H1 (cell line): Measurements from ENCODE around the gene DLEC1. TPM values are rescaled to one million over a fixed set of nuclear protein-coding genes. Genes with fewer than 3 reads are reported as not detected.

Experiments
- CTCF ChIA-PET: fragments of 300-600 bp; sonication (Branson Sonifier 250); formaldehyde crosslinking; loops from one replicate; lab custom pipeline; 2021; ENCODE audit not compliant: partially characterized antibody; lab: Charles Lee
- POLR2A ChIA-PET: fragments of 300-600 bp; sonication (Branson Sonifier 250); formaldehyde crosslinking; loops from one replicate; lab custom pipeline; 2021; ENCODE audit warnings: inconsistent platforms; ENCODE audit not compliant: partially characterized antibody; lab: Charles Lee
- DNase-seq, 2 experiments: peaks; one replicate each; pipeline versions ENCODE4 v3.0.0 to v3.0.0-alpha.2; 2010 to 2022; ENCODE audit warnings: low spot score in 2 of 2, low read depth in 1 of 2, mixed read lengths in 1 of 2
- FAIRE-seq: peaks from 2 replicates; lab custom pipeline; 2011; peaks lifted over from hg19 to GRCh38; lab: Jason Lieb, UNC
- H2AFZ ChIP-seq: 2 replicates; pipeline ENCODE4 v1.8.1; 2012; ENCODE audit warnings: low read length, inconsistent platforms
- H2AK5ac ChIP-seq: 2 replicates; pipeline ENCODE4 v1.6.1; 2013; ENCODE audit warnings: low read depth, low read length
- H2BK120ac ChIP-seq: replicated peaks from 2 replicates; pipeline ENCODE3; 2013; ENCODE audit warnings: low read depth, low read length, inconsistent platforms
- H2BK12ac ChIP-seq: 2 replicates; pipeline ENCODE4 v1.6.1; 2013; ENCODE audit warnings: low read depth, low read length
- H2BK15ac ChIP-seq: 2 replicates; pipeline ENCODE4 v1.6.1; 2013; ENCODE audit warnings: low read length
- H2BK20ac ChIP-seq: 2 replicates; pipeline ENCODE4 v1.6.1; 2013; ENCODE audit warnings: low read length
- H2BK5ac ChIP-seq: 2 replicates; pipeline ENCODE4 v1.6.1; 2013; ENCODE audit warnings: low read depth, low read length
- H3K14ac ChIP-seq: 2 replicates; pipeline ENCODE4 v1.6.1; 2013; ENCODE audit warnings: inconsistent platforms; ENCODE audit not compliant: insufficient read length
- H3K18ac ChIP-seq: 2 replicates; pipeline ENCODE4 v1.6.1; 2013; ENCODE audit warnings: low read length; ENCODE audit errors: extremely low read depth
- H3K23ac ChIP-seq: 2 replicates; pipeline ENCODE4 v1.6.1; 2013; ENCODE audit warnings: inconsistent platforms; ENCODE audit not compliant: insufficient read length
- H3K23me2 ChIP-seq: 2 replicates; pipeline ENCODE4 v1.6.1; 2013; ENCODE audit warnings: low read depth, low read length
- H3K27ac ChIP-seq: 2 replicates; pipeline ENCODE4 v1.6.1; 2011; ENCODE audit warnings: low read depth, low read length, inconsistent platforms
- H3K27me3 ChIP-seq, 4 experiments: replicated peaks in 1 of 4; 1 replicate in 1 of 4; 2 replicates in 3 of 4; pipeline versions ENCODE4 v1.6.1 to v1.8.1; 2011 to 2013; ENCODE audit warnings: low read length in 3 of 4, mild to moderate bottlenecking in 3 of 4, inconsistent platforms in 2 of 4, mixed read lengths in 2 of 4, moderate library complexity in 1 of 4; ENCODE audit not compliant: control insufficient read depth in 3 of 4, insufficient read depth in 3 of 4; ENCODE audit errors: extremely low read depth in 1 of 4
- H3K36me3 ChIP-seq, 4 experiments: 2 replicates each; pipeline versions ENCODE4 v1.6.1 to v1.8.1; 2011 to 2013; ENCODE audit warnings: mild to moderate bottlenecking in 4 of 4, low read length in 3 of 4, moderate library complexity in 2 of 4, control low read depth in 1 of 4, inconsistent platforms in 1 of 4; ENCODE audit not compliant: insufficient read depth in 4 of 4, control insufficient read depth in 2 of 4
- H3K4ac ChIP-seq: replicated peaks from 2 replicates; pipeline ENCODE3; 2013; ENCODE audit warnings: low read length, low read depth, mixed read lengths, inconsistent platforms; ENCODE audit not compliant: insufficient read length
- H3K4me1 ChIP-seq, 4 experiments: replicated peaks in 1 of 4; 1 replicate in 1 of 4; 2 replicates in 3 of 4; pipeline versions ENCODE4 v1.6.1 to v1.8.1; 2011 to 2013; ENCODE audit warnings: low read length in 3 of 4, inconsistent platforms in 2 of 4, mixed read lengths in 1 of 4; ENCODE audit not compliant: insufficient read depth in 4 of 4, control insufficient read depth in 3 of 4
- H3K4me2 ChIP-seq, 2 experiments: 2 replicates each; pipeline versions ENCODE4 v1.6.1 to v1.8.1; 2011 to 2013; ENCODE audit warnings: low read depth in 2 of 2, low read length in 2 of 2, control low read depth in 1 of 2, inconsistent platforms in 1 of 2, mild to moderate bottlenecking in 1 of 2; ENCODE audit not compliant: insufficient read depth in 1 of 2
- H3K4me3 ChIP-seq, 4 experiments: fragments of 200-600, 300-600 bp in 1 of 4; sonication (generic), shearing (Covaris generic), sonication (Bioruptor Twin) in 1 of 4; 2 replicates each; pipeline versions ENCODE4 v1.5.1 to v1.8.1; 2011 to 2016; ENCODE audit warnings: low read length in 4 of 4, low read depth in 3 of 4, control low read depth in 2 of 4, inconsistent platforms in 2 of 4, mild to moderate bottlenecking in 2 of 4, mixed read lengths in 1 of 4, moderate library complexity in 1 of 4; ENCODE audit not compliant: insufficient read depth in 2 of 4; ENCODE audit errors: extremely low read depth in 1 of 4
- H3K56ac ChIP-seq: replicated peaks from 2 replicates; pipeline ENCODE3; 2013; ENCODE audit warnings: low read depth, mild to moderate bottlenecking, mixed read lengths, low read length, inconsistent platforms; ENCODE audit not compliant: insufficient read length
- H3K79me1 ChIP-seq: 2 replicates; pipeline ENCODE4 v1.6.1; 2013; ENCODE audit warnings: low read depth, low read length, control low read depth
- H3K79me2 ChIP-seq, 2 experiments: 2 replicates each; pipeline versions ENCODE4 v1.6.1 to v1.8.1; 2012 to 2013; ENCODE audit warnings: low read length in 2 of 2, mild to moderate bottlenecking in 2 of 2, inconsistent platforms in 1 of 2; ENCODE audit not compliant: insufficient read depth in 2 of 2, control insufficient read depth in 1 of 2
- H3K9ac ChIP-seq, 4 experiments: replicated peaks in 1 of 4; 1 replicate in 1 of 4; 2 replicates in 3 of 4; pipeline versions ENCODE4 v1.6.1 to v1.8.1; 2011 to 2013; ENCODE audit warnings: low read depth in 3 of 4, low read length in 3 of 4, control low read depth in 2 of 4, mild to moderate bottlenecking in 2 of 4, moderate library complexity in 2 of 4, inconsistent platforms in 1 of 4; ENCODE audit errors: extremely low read depth in 1 of 4
- H3K9me3 ChIP-seq, 2 experiments: 2 replicates each; pipeline versions ENCODE4 v1.6.1 to v1.8.1; 2012 to 2013; ENCODE audit warnings: mild to moderate bottlenecking in 2 of 2, moderate library complexity in 2 of 2, control low read depth in 1 of 2, inconsistent platforms in 1 of 2, low read depth in 1 of 2, low read length in 1 of 2, mixed read lengths in 1 of 2; ENCODE audit not compliant: insufficient read depth in 2 of 2
- H4K20me1 ChIP-seq, 2 experiments: replicated peaks in 1 of 2; 2 replicates each; pipeline versions ENCODE3 to v1.8.1; 2011 to 2013; ENCODE audit warnings: inconsistent platforms in 2 of 2, low read length in 2 of 2, mild to moderate bottlenecking in 1 of 2; ENCODE audit not compliant: insufficient read depth in 2 of 2, control insufficient read depth in 1 of 2
- H4K5ac ChIP-seq: 2 replicates; pipeline ENCODE4 v1.6.1; 2013; ENCODE audit warnings: low read length, low read depth, mixed read lengths, inconsistent platforms; ENCODE audit not compliant: insufficient read length
- H4K8ac ChIP-seq: 2 replicates; pipeline ENCODE4 v1.8.0; 2013; ENCODE audit warnings: mild to moderate bottlenecking, moderate library complexity, low read length, inconsistent platforms; ENCODE audit not compliant: insufficient read depth; ENCODE audit errors: extremely low read depth
- H4K91ac ChIP-seq: replicated peaks from 2 replicates; pipeline ENCODE3; 2013; ENCODE audit warnings: low read length, mixed read lengths, inconsistent platforms; ENCODE audit not compliant: insufficient read length
- EP300 ChIP-seq, 2 experiments: IDR thresholded peaks; 1 replicate in 1 of 2; 2 replicates in 1 of 2; pipeline ENCODE4 v1.6.1; 2011 to 2012; ENCODE audit warnings: low read depth in 2 of 2, low read length in 2 of 2, mild to moderate bottlenecking in 2 of 2, borderline replicate concordance in 1 of 2, inconsistent platforms in 1 of 2, moderate library complexity in 1 of 2
- EZH2 ChIP-seq: fragments of 200-600 bp; sonication (generic); IDR thresholded peaks from 2 replicates; pipeline ENCODE4 v1.7.1; 2012; ENCODE audit warnings: low read depth, mild to moderate bottlenecking, moderate library complexity, low read length, inconsistent platforms; ENCODE audit not compliant: severe bottlenecking
- GABPA ChIP-seq: IDR thresholded peaks from 2 replicates; pipeline ENCODE4 v1.6.1; 2011; ENCODE audit warnings: mild to moderate bottlenecking, low read length, moderate library complexity, borderline replicate concordance; ENCODE audit not compliant: insufficient read depth
- SIRT6 ChIP-seq: IDR thresholded peaks from one replicate; pipeline ENCODE4 v1.7.1; 2012; ENCODE audit warnings: low read length, inconsistent platforms
- SIX5 ChIP-seq: IDR thresholded peaks from 2 replicates; pipeline ENCODE4 v1.6.1; 2011; ENCODE audit warnings: mild to moderate bottlenecking, low read depth, low read length
- TAF7 ChIP-seq: optimal IDR thresholded peaks from 2 replicates; pipeline ENCODE3; 2011; ENCODE audit warnings: low read depth, mild to moderate bottlenecking, inconsistent platforms, low read length, moderate library complexity, borderline replicate concordance
- TCF12 ChIP-seq: IDR thresholded peaks from 2 replicates; pipeline ENCODE4 v1.6.1; 2011; ENCODE audit warnings: low read depth, mild to moderate bottlenecking, low read length
- WGBS, 2 experiments: shearing (Covaris generic) in 1 of 2; methylation state at CpG; one replicate each; pipeline versions ENCODE4 v1.1.6 to v1.1.7; 2013 to 2015; ENCODE audit warnings: low lambda C conversion rate in 2 of 2, mixed read lengths in 2 of 2, inconsistent platforms in 1 of 2, low coverage in 1 of 2, missing lambda C conversion rate in 1 of 2; ENCODE audit not compliant: insufficient replicate concordance in 2 of 2, insufficient coverage in 1 of 2, insufficient read length in 1 of 2; ENCODE audit errors: extremely low coverage in 1 of 2, missing lambda C conversion rate in 1 of 2; 5-methylcytosine and 5-hydroxymethylcytosine counted together
- polyA plus RNA-seq, 7 experiments: library from polyadenylated mRNA; depleted of rRNA in 3 of 7; stranded (reverse) in 5 of 7; unstranded in 2 of 7; fragments of >200 nt in 5 of 7; fragments of 200-250 nt in 2 of 7; gene quantifications; 1 replicate in 5 of 7; 2 replicates in 1 of 7; 4 replicates in 1 of 7; pipeline versions ENCODE4 v1.2.1 to v1.2.3, GENCODE V29; 2011 to 2013; ENCODE audit warnings: missing spikeins in 2 of 7, mixed read lengths in 2 of 7
- total RNA-seq: library from RNA; stranded (reverse); fragmentation: NEBNext Ultra II Directional; extraction: Animal tissue kit (Norgen Biotek cat#: 25700); gene quantifications from 2 replicates; pipeline ENCODE4 v1.2.1, GENCODE V29; 2021
- TF ChIP-seq, protein P1 (sequence below): IDR thresholded peaks from 2 replicates; pipeline ENCODE4 v1.6.1; 2012; ENCODE audit warnings: inconsistent platforms

The DLEC1 gene
- total and polyA plus RNA-seq, 2 of the 8 experiments (the other 6 are each of a cell fraction or from before 2014, with no cell fraction given) = 0.26 to 0.76 TPM

DNA sequence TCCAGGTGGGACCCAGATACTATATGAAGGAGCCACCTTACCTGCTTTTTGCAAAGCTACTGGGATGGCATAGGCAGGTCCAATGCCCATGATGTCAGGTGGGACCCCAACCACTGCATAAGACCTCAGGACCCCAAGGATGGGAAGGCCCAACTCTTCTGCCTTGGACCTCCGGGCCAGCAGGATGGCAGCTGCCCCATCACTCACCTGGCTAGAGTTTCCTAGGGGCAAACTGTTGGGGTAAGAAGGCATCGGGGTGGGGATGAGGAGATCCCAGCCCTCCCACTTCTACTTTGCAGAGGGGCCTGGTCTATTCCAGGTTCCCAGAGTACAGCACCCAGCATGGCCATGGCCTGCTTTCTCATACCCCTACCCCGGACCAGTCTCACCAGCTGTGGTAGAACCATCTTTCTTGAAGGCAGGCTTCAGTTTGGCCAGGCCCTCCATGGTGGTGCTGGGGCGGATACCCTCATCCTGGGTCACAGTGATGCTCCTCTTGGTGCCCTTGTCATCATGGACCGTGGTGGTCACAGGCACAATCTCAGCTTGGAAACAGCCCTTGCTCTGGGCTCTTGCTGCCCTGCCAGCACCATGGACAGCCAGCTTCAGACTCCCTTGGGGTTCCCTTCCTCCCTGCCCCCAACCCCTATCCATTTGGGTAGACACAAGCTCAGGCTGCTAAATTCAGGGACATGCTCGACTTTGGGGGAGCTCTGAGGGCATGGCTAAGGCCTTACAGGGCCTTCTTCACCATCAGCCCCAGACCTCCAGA, 87.3 kb downstream of the DLEC1 start:
- Histone ChIP-seq H4K8ac (no peak overlapping the region), H2AK5ac (no peak overlapping the region), H3K79me1 (no peaks in the 10 kb centered on the region), H2BK5ac (no peak overlapping the region), H3K9ac (no peak overlapping the region), H3K4ac (no peak overlapping the region), H2BK12ac (no peak overlapping the region), H4K91ac (no peak overlapping the region), H3K79me2 (no peaks in the 10 kb centered on the region), H4K5ac (no peak overlapping the region), H3K27me3 (no peaks in the 10 kb centered on the region), H2BK120ac (no peak overlapping the region), H3K4me1 (no peaks in the 10 kb centered on the region), H3K9me3 (no peaks in the 10 kb centered on the region), H3K18ac (no peak overlapping the region), H2BK15ac (no peak overlapping the region), H3K56ac (no peak overlapping the region), H3K14ac (no peak overlapping the region), H2AFZ (no peak overlapping the region), H3K4me2 (no peak overlapping the region), H3K4me3 (no peak overlapping the region), H4K20me1 (peaks cover 5 to 22% of the 10 kb centered on the region in 2 experiments), H3K23me2 (no peaks in the 10 kb centered on the region), H2BK20ac (no peak overlapping the region), H3K36me3 (peaks cover 31 to 61% (median 54%) of the 10 kb centered on the region in 4 experiments), H3K27ac (no peak overlapping the region), H3K23ac (no peak overlapping the region)
- WGBS, 2 experiments = 90% methylated on average over 6 of the region's 6 CpGs; no CpG with 5 or more reads in 1 of the 2 experiments
- TF ChIP-seq TCF12 (no peak), TAF7 (no peak), GABPA (no peak), EP300 (IDR thresholded peaks at IDR 0.05; ENCODE audit: borderline replicate concordance in 1 of 2, low read depth in 2 of 2, low read length in 2 of 2) (no peak), SIRT6 (no peak), SIX5 (no peak), EZH2 (no peak)
- TF ChIP-seq, protein P1, sequence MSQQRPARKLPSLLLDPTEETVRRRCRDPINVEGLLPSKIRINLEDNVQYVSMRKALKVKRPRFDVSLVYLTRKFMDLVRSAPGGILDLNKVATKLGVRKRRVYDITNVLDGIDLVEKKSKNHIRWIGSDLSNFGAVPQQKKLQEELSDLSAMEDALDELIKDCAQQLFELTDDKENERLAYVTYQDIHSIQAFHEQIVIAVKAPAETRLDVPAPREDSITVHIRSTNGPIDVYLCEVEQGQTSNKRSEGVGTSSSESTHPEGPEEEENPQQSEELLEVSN = no peak
- FAIRE-seq = no peak
- ChIA-PET POLR2A (interaction anchor here (1.2 to 3.2 kb wide), 2 partner anchors 9 to 11 kb away, joined by 5 to 14 read pairs; partner anchors contain the start of gene ACAA1), CTCF (interaction anchor here (0.9 to 9.6 kb wide), 3 partner anchors 7 to 102 kb away, joined by 3 to 105 read pairs (median 3); no protein-coding TSS in a partner anchor)
- no peak for DNase-seq
